HG03039 (cell line): ENCODE data around the gene CHAD.
A peak's percentile ranks its signal among the peaks of the same experiment; 100 is the strongest.
"Not testable (repeated sequence)": the region's sequence is repeated elsewhere in the genome, so short reads cannot be mapped to it uniquely, and the experiment has no call there.

Experiments
- ATAC-seq: cut with Tn5 transposase; IDR thresholded peaks from one replicate; pipeline ENCODE4 v1.9.1; 2021; ENCODE audit warnings: mild to moderate bottlenecking, moderate library complexity; ENCODE audit not compliant: unreplicated experiment

CHAD gene

DNA sequence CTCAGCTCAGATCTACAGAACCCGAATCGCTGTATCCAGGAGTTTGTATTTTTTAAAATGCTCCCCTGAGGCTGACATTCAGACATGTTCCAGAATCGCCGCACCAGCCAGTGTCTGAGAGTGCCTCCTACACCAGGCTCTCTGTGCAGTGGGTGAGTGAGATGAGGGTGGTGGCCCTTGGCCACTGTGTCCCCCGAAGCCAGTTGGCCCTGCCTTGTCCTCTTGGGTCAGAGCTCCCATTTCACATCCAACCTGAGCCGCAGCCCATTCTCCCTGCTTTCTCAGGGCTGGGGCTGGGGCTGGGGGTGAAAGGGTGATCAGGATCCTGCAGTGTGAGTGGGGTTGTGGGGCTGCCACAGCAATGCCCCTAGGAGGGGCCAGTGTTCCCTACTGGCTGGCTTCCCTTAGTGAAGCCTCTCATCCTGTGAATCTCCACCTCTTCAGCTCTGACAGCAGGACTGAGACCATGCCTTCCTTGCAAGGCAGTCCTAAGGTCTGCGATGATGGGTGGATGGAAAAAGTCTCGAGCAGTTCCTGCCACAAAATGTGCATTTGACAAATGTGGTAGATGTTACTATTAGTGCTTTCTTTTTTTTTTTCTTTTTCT is 26.6 kb upstream of the CHAD start:
- ATAC-seq, result no peak

DNA sequence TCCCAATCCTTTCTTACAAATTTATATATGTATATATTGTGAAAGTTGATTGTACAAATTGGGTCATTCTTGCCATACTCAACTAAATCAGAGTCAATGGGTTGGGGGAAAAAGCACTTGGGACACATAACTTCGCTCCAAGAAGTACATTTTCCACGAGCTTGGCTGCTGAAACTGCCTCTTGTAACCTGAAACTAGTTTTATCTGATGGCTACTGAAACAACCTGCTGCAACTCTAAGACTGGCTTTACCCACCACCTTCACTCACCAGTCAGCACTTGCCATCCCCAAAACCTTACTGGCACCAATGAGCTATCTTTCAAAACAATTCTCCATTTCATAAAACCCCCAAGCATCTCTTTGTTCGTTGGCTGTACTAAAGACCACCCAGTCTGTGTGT is 25.1 kb upstream of the CHAD start:
- no peak for ATAC-seq

DNA sequence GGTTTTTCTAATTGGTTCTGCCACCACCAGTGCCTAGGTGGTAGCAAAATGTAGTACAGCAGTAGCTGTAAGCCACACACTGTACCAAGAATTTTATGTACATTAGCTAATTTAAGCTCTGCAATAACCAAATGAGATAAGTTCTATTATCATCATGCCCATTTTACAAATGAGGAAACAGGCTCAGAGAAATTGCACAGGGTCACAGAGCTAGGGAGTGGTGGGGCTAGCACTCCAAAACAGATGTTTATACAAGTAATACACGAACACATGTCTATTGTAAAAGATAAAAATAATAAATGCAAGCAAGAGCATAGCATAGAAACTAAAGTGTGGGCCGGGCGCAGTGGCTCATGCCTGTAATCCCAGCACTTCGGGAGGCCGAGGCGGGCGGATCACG is 23.5 kb upstream of the CHAD start:
- no peak for ATAC-seq

DNA sequence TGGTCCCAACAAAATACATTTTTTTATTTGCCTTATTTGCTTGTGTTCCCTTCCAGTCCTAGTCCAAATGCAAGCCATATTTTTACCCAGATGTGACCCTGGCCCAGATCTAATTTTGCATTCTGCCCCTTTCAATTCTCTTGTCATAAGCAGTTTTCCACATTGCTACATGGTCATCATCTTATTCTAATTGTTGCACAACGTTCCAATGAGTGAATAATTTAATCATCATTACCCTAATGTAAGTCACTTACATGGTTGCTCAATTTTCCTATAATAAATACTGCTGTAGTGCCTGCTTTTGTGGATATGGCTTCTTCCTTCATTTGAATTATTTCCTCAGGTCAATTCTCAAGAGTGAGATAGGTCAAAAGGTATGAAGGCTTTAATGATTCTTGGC is 22.8 kb upstream of the CHAD start:
- ATAC-seq, result no peak

DNA sequence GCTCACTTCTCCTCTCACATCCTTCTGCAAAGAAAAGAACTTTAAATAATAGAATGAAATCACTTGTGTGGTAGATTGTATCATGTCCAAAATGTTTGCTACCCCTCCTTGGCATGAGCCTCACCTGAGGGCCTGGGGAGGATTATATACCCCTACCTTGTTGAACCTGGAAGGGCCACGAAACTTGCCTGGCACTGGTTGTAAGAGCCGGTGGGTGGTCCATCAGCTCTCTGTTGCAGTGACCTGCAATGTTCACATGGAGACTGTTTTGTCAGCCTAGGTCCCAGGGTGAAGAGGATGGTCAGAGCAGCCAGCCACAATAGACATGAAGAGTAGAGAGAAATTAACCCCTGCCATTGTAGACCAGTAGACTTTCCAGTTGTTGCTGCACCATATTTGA is 20.2 kb upstream of the CHAD start:
- ATAC-seq, result no peak

DNA sequence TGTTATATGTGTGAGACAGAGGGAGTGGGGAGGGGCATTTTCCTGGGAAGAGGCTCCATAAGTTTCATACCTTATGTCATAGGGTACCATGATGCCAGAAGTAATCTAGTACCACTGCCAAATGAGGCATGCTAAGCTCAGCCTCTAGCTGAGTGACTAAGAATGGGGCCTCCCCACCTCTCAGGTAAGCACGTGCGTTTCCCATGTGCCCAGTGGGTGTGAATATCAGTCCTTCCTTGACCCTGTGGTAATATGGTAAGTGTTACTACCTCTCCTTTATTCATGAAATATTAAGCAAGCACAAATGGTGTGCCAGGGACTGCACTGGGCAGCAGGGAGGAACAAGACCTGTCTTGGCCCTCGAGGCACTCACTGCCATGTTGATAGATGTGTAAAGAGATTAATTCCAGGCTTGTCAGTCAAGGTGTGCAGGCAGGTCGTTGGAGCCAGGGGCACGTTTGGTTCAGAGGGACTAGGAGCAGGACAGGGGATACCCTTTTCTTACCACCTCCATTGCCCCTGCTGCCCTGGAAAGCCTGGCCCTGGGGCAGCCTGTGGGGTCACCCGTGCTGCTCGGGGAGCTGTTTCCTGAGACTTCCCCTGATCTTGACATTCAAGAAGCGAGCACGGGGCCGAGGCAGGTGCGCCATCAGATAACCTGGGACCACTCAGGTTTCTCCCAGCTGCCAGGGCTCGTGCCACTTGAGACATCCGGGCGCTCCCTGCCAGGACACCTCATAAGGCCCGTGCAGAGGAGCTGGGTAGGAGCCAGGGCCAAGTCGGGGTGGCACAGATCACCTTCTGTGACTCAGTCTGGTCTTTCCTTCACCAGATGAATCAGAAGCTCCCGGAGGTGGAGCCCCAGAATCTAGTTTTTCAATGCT is 18.8 kb upstream of the CHAD start:
- no peak for ATAC-seq

DNA sequence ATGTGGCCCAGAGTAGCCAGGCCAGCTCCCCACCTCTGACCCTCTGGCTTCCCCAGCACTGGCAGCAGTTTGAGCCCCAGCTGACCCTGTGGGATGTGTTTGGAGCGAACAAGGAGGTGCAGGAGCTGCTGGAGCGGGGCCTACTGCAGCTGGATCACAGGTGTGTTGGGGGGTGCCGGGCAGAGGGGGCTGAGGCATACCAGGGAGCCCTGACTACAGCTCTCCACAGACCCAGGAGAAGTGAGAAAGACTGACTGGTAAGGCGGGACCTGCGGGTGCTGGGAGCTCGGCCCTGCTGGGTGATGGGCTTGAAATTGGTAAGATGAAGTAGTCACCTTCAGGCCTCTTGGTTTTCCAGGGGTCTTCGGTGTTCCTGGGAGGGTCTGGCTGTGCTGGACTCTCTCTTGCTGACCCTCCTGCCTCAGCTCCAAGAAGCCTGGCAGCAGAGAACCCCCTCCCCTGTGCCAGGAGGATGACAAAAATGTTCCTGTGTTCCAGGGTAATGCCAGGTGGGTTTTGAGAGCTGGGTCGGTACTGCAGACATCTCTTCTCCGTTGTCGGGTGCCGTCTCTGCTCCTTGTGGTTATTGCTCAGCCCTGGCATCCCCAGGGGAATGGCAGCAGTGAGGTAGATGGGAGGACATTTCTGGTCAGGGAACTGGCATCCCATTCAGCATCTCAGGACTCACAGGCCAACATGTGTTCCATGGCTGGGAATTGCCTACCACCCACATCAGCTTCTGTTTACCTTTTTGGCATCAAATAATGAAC is 15.9 kb upstream of the CHAD start:
- ATAC-seq, result no peak

DNA sequence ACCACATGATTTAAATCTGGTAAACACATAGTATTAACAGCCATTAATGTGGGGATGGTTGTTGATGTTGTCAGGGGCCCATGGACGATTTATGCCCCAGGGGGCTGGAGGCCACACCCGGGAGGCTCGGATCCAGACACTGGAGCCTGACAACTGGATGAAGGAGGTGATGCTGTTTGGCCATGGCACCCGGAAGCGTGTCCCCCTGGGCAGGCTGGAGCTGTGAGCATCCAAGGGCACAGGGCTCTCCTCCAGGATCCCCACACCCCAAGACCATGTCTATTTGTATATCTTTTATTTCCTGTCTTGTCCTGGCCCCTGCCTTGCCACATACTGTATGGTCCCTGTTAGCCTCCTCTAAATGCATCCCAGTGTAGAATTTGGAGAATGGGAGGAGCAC is 14.6 kb upstream of the CHAD start:
- ATAC-seq, result no peak

DNA sequence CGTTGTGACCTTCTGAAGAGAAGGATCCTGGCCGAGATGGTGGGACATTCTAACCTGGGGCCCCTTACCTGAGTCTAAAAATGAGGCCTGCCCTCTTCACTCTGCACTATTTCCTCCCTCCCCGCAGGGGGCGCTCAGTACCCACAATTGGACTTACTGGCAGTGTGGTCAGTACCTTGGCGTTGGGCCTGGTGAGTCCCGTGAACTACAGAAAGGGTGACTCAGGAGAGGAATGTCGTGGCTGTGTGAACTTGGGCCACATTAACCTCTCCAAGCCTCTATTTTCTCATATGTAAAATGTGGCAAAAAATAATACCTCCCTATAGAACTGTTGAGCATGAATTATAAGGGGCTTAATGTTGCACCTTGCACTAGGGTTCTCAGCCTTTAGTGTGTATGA is 13.8 kb upstream of the CHAD start:
- ATAC-seq, result no peak

DNA sequence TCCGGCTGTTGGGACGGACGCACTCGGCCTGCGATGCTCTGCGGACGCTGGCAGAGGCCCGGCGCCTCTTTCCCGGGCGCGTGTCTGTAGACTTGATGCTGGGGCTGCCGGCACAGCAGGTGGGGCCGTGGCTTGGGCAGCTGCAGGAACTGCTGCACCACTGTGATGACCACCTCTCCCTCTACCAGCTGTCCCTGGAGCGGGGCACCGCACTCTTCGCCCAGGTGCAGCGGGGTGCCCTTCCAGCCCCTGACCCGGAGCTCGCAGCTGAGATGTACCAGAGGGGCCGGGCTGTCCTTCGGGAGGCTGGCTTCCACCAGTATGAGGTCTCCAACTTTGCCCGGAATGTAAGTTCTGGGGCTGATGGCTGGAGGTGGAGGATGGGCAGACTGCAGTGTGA is 13.4 kb upstream of the CHAD start:
- ATAC-seq, result no peak

DNA sequence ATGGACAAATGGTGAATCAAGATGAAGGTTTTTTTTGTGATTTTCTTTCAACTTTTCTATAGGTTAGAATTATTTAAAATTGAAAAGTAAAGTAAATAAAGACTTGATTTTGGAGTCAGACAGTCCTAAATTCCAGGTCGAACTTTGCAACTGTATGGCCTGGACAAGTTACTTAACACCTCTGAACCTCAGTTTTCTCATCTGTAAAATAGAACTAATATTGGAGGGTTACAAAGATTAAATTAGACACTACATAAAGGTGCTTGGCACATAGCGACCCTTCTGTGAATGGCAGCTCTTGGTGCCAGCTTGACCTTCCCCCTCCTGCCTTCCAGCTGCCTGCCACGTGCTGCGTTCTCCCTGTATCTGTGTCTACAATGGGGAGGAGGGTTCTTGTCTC is 13.0 kb upstream of the CHAD start:
- no peak for ATAC-seq

DNA sequence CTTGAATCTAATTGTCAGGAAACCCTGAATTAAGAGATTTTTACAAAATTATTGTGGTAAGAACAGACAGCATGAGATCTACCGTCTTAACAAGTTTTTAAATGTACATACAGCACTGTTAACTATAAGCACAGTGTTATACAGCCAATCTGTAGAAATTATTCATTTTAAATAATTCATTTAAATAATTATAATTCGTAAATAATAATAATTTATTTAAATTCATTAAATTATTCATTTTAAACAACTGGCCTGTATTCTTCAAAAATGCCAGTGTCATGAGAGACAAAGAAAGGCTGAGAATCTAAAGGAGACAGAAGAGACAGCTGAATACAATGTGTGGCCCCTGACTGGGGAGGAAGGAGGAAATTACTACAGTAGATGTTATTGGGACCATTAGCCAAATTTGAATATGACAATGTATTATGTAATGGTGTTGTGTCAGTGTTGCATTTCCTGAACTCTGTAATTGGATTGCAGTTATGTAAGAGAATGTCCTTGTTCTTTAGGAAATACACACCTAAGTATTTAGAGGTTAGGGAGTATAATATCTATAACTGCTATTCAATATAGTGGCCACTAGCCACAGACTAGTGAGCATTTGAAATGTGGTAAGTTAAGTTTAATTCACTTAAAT is 12.3 kb upstream of the CHAD start:
- ATAC-seq, result no peak

DNA sequence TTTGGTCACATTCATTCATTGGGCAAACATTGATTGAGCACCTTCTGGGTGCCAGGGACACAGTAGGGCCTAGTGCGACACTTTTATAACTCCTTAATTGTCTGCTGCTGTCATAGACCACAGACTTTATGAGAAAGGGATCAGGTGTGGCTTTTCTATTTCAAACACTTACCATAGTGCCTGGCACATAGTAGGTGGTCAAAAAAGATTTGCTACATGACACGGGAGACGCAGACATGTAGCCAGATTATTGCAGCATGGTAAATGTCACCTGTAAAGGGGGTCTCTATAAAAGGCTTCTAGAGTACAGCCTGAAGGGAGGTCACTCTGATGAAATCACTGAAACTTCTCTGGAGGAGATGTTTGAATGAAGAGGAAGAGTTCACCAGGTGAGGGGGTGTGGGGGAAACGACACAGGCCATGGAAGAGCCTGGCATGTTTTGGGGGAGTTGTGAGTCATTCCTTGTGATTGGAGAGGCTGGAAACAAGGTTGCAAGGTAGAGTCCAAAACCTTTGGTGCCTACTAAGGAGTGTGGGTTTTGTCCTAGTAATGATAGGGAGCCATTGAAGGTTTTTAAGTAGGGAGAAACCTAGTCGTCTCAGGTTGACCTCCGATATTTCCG is 11.6 kb upstream of the CHAD start:
- ATAC-seq, result no peak

DNA sequence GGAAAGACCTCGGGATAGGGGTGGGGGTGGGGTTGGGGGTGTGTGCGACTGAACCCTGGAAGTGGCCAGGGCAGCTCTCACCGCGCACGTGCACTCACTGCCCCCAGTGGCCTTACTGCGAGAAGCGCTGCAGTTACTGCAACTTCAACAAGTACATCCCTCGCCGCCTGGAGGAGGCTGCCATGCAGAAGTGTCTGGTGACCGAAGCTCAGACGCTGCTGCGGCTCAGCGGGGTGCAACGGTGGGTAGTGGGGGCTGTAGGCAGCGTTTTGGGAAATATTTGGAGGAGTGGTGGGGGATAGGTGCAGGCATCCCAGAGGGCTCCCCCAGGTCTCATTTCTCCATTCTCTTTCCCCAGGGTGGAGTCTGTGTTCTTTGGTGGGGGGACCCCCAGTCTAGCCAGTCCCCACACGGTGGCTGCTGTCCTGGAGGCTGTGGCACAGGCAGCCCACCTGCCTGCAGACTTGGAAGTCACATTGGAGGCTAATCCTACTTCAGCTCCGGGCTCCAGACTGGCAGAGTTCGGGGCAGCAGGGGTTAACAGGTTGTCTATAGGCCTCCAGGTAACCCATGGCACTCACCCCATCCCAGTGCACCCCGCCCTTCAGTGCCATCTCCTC is 11.0 kb upstream of the CHAD start:
- ATAC-seq, result no peak

DNA sequence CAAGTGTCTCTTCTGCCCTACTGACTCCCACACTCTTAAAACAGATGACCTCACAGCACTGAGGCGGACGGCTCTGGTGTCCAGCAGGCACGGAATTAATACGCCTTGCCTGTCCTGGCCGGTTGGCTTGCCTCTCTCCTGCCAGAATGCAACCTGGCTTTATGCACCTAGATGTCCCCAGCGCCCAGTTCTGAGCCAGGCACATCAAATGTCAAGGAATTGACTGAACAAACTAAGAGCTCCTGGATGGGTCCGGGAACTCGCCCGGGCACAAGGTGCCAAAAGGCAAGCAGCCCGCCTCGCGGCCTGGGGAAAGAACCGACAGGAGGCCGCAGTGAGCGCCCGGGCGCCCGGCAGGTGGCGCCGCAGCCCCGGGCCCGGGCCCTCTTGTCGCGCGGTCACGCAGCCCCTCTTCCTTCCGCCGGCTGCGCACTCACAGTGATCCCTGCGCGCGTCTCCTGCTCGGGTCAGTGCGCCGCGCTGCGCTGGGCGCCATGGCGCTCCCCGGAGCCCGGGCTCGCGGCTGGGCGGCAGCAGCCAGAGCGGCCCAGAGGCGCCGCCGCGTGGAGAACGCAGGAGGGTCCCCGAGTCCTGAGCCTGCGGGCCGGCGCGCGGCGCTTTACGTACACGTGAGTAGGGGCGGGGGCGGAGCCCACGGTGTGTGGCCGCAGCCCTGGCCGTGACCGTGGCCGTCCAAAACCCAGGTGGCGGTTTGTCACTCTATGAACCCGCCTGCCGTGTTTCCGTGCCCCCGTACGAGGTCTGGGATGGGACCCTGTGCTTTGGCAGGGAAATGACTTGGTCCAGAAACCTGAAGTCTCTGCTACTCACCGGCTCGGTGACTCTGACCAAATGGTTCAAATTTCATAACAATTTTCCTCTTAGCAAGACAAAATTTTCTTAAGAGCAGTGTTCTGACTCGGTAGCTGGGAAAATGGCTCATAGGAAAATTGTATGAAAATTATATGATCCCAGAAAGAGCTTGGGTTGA is 10.0 kb upstream of the CHAD start, which contains the start of gene RSAD1:
TSS of gene RSAD1 (plus strand) at position 470 of the 991 bp plus-strand sequence. CDS start at position 495, 25 bp downstream.
- ATAC-seq, result peak; percentile 85

DNA sequence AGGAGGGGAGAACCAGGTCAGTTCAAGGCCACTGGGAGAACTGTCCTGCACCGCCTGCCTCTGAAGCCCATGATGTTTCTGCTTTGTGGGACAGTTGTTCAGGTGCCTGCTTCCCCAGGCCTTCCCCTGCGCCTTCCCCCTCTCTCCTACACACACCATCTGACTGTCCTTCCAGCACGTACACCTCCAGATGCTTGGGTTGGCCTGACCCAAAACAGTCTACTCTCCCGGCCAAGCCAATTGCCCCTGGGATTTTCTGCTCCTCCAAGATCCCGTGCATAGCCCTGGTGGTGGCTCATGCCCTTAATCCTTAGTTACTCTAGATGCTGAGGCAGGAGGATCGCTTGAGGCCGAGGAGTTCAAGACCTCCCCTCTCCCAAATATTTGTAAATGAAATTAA is 9.3 kb upstream of the CHAD start:
- no peak for ATAC-seq

DNA sequence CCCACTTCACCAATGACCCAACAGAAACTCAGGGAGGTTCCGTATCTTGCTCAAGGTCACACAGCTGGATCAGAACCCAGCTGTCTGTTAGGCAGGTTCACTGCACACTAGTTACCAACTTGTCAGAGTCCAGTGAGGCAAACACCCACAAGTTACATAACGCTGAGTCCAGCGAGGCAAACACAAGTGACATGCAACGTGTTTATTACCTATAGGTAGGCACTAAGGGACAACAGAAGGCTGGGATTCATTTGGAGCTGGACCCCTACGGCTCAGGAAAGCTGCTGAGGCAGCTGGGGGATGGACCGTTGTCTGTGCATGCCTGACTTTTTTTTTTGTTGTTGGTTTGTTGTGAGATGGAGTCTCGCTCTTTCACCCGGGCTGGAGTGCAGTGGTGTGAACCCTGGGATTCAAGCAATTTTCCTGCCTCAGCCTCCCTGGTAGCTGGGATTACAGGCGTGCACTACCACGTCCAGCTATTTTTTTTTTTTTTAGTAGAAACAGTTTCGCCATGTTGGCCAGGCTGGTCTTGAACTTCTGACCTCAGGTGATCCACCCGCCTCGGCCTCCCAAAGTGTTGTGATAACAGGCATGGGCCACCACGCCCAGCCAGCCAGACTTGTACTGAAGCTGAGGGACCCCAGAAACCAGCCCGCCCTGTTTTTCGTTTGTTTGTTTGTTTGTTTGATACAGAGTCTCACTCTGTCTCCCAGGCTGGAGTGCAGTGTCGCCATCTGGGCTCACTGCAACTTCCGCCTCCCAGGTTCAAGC is 8.1 kb upstream of the CHAD start:
- ATAC-seq, result no peak

DNA sequence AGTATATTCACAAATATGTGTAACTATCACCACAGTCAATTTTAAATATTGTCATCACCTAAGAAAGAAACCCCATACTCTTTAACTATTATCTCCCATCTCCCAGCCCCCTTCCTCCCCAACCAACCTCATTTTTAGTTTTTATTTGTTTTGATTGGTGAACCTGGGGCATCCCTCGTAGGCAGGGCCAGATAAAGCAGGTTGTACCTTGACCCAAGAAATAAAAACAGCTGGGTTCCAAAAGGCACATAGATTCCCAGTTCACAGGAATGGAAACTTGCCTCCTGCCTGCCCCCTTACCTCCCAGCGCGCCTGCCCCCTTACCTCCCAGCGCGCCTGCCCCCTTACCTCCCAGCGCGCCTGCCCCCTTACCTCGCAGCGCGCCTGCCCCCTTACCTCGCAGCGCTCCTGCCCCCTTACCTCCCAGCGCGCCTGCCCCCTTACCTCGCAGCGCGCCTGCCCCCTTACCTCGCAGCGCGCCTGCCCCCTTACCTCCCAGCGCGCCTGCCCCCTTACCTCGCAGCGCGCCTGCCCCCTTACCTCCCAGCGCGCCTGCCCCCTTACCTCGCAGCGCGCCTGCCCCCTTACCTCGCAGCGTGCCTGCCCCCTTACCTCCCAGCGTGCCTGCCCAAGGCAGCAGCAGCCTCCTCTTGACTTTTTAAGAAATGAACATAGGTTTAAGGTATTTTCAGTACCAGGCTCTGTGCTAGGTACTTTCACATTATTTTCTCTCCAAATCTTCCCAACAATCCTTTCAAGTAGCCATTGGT is 7.3 kb upstream of the CHAD start:
- not testable (repeated sequence) for ATAC-seq
